Neutrophil (primary cell): ENCODE data around the gene FGF7.

ENCODE experiments used
- H3K27ac ChIP-seq: fragments of 200-600 bp; sonication (generic); 2 replicates; pipeline ENCODE4 v1.5.1; 2016; ENCODE audit warnings: mild to moderate bottlenecking, moderate library complexity
- H3K27me3 ChIP-seq: fragments of 200-600 bp; sonication (generic); 2 replicates; pipeline ENCODE4 v1.6.0; 2016; ENCODE audit warnings: mild to moderate bottlenecking
- H3K36me3 ChIP-seq: fragments of 200-600 bp; sonication (generic); 2 replicates; pipeline ENCODE4 v1.5.1; 2017
- H3K4me1 ChIP-seq, 2 experiments: fragments of 200-600 bp in 1 of 2; sonication (generic) in 1 of 2; 1 replicate in 1 of 2; 2 replicates in 1 of 2; pipeline versions ENCODE4 v1.5.1 to v1.6.1; 2013 to 2016; ENCODE audit warnings: low read depth in 1 of 2, low read length in 1 of 2, mild to moderate bottlenecking in 1 of 2, moderate library complexity in 1 of 2; ENCODE audit not compliant: control insufficient read depth in 1 of 2, insufficient read depth in 1 of 2
- H3K4me3 ChIP-seq, 2 experiments: fragments of 200-600 bp in 1 of 2; sonication (generic) in 1 of 2; 1 replicate in 1 of 2; 2 replicates in 1 of 2; pipeline ENCODE4 v1.5.1; 2013 to 2016; ENCODE audit warnings: low read depth in 1 of 2, low read length in 1 of 2, mild to moderate bottlenecking in 1 of 2, moderate library complexity in 1 of 2
- H3K9me3 ChIP-seq: fragments of 200-600 bp; sonication (generic); 2 replicates; pipeline ENCODE4 v1.5.1; 2016
- TF ChIP-seq, protein P1 (sequence below): fragments of 200-600 bp; sonication (generic); IDR thresholded peaks from 2 replicates; pipeline ENCODE4 v1.5.1; 2016; ENCODE audit warnings: antibody characterized with exemption

FGF7 gene

GRCh38 chr15:49415638-49416037, 7.4 kb upstream of the FGF7 start:
- TF ChIP-seq, protein P1, sequence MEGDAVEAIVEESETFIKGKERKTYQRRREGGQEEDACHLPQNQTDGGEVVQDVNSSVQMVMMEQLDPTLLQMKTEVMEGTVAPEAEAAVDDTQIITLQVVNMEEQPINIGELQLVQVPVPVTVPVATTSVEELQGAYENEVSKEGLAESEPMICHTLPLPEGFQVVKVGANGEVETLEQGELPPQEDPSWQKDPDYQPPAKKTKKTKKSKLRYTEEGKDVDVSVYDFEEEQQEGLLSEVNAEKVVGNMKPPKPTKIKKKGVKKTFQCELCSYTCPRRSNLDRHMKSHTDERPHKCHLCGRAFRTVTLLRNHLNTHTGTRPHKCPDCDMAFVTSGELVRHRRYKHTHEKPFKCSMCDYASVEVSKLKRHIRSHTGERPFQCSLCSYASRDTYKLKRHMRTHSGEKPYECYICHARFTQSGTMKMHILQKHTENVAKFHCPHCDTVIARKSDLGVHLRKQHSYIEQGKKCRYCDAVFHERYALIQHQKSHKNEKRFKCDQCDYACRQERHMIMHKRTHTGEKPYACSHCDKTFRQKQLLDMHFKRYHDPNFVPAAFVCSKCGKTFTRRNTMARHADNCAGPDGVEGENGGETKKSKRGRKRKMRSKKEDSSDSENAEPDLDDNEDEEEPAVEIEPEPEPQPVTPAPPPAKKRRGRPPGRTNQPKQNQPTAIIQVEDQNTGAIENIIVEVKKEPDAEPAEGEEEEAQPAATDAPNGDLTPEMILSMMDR: no peak
- no peak overlapping the region for H3K27ac ChIP-seq
- no peaks in the 10 kb centered on the region for H3K9me3 ChIP-seq
- no peaks in the 10 kb centered on the region for H3K36me3 ChIP-seq
- H3K4me3 ChIP-seq: no peak overlapping the region
- no peaks in the 10 kb centered on the region for H3K27me3 ChIP-seq
- peaks cover 0 to 5% of the 10 kb centered on the region in 2 experiments for H3K4me1 ChIP-seq

DNA sequence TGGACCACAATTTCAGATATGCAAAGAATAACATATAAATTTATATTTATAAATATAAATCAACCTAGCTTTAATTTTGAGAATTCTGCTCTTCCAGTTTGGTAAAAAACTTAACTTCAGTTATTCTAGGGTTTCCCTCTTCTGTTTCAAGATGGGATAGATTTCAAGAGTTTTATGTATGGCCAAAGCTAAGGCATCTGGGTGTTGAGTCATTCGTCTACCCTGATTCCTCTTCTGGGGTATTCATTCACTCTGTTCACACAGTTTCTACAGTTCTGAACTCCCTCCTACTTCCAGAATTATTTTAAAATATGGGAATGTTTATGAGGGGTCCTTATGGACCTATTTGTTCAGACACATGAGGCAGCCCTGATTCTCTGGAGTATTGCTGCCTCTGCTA, 4.2 kb upstream of the FGF7 start:
- Histone ChIP-seq H3K27ac (no peak overlapping the region), H3K4me3 (no peak overlapping the region), H3K4me1 (peaks cover 0 to 2% of the 10 kb centered on the region in 2 experiments), H3K36me3 (no peaks in the 10 kb centered on the region), H3K27me3 (no peaks in the 10 kb centered on the region), H3K9me3 (no peaks in the 10 kb centered on the region)
- TF ChIP-seq, protein P1: no peak

DNA sequence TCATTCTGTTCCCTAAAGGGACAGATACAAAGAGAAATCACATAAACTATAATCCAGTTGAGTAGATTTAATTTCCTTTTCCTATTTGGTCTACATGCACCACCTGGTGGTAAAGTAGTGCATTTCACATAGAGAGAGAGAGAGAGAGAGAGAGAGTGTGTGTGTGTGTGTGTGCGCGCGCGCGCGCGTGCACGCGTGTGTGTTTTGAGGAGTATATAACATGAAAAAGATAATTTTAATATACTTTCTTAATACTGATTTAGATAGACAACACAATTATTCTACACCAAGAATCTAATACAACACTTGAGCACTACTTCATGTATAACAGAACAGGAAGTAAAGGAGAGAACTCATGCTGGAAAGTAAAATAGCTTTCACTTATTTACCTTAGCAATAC, 1.1 kb upstream of the FGF7 start:
- Histone ChIP-seq H3K4me1 (no peaks in the 10 kb centered on the region), H3K36me3 (no peaks in the 10 kb centered on the region), H3K9me3 (no peaks in the 10 kb centered on the region), H3K4me3 (no peak overlapping the region), H3K27ac (no peak overlapping the region), H3K27me3 (no peaks in the 10 kb centered on the region)
- TF ChIP-seq, protein P1: no peak

- no peaks in the 10 kb centered on the region for H3K9me3 ChIP-seq
- H3K4me3 ChIP-seq: no peak overlapping the region
- no peaks in the 10 kb centered on the region for H3K4me1 ChIP-seq
- no peaks in the 10 kb centered on the region for H3K27me3 ChIP-seq
- no peaks in the 10 kb centered on the region for H3K36me3 ChIP-seq
- TF ChIP-seq, protein P1: no peak
- H3K27ac ChIP-seq: no peak overlapping the region
Measured at GRCh38 chr15:49423901-49424550, 984 bp downstream of the FGF7 start.

- Histone ChIP-seq H3K36me3 (no peaks in the 10 kb centered on the region), H3K27ac (no peak overlapping the region), H3K4me1 (no peaks in the 10 kb centered on the region), H3K9me3 (no peaks in the 10 kb centered on the region), H3K27me3 (no peaks in the 10 kb centered on the region), H3K4me3 (no peak overlapping the region)
- TF ChIP-seq, protein P1: no peak
Measured at GRCh38 chr15:49424954-49425353, 1.9 kb downstream of the FGF7 start.
